IMR-90 (cell line): ENCODE results near the gene RETN. TPM values are rescaled to one million over a fixed set of nuclear protein-coding genes. Genes with fewer than 3 reads are reported as not detected.

ENCODE experiments used
- ATAC-seq: fragments of 200-7000 bp; cut with Tn5 transposase; 2 replicates; pipeline ENCODE4 v1.9.1; 2020; ENCODE audit warnings: low read depth, mild to moderate bottlenecking, moderate library complexity
- BruUV-seq: library from RNA; stranded (reverse); fragments of 400-500 nt; replicated peaks from 2 replicates; lab custom pipeline; 2021; lab: Mats Ljungman, UMichigan
- CTCF ChIA-PET: fragments of 300-600 bp; formaldehyde crosslinking; extraction: SDS; loops from one replicate; lab custom pipeline; 2021; ENCODE audit warnings: antibody characterized with exemption; lab: Yijun Ruan, JAX
- POLR2A ChIA-PET: fragments of 300-600 bp; sonication (Branson Sonifier 250); formaldehyde crosslinking; loops from one replicate; lab custom pipeline; 2022; ENCODE audit warnings: antibody characterized with exemption; ENCODE audit not compliant: unreplicated experiment; lab: Charles Lee
- DNase-seq: peaks from one replicate; pipeline ENCODE4 v3.0.0; 2013
- H2AFZ ChIP-seq: replicated peaks from 2 replicates; pipeline ENCODE3; 2013; ENCODE audit warnings: low read length, mild to moderate bottlenecking; ENCODE audit not compliant: poor library complexity
- H2AK5ac ChIP-seq: 2 replicates; pipeline ENCODE4 v1.6.1; 2013; ENCODE audit warnings: low read depth, low read length, inconsistent platforms
- H2AK9ac ChIP-seq: replicated peaks from 2 replicates; pipeline ENCODE3; 2013; ENCODE audit warnings: mild to moderate bottlenecking, low read depth, low read length, moderate library complexity; ENCODE audit not compliant: poor library complexity
- H2BK120ac ChIP-seq: 2 replicates; pipeline ENCODE4 v1.6.1; 2013; ENCODE audit warnings: low read depth, low read length, inconsistent platforms
- H2BK15ac ChIP-seq: 3 replicates; pipeline ENCODE4 v1.6.1; 2013; ENCODE audit warnings: low read depth, low read length, inconsistent platforms
- H2BK20ac ChIP-seq: 2 replicates; pipeline ENCODE4 v1.6.1; 2013; ENCODE audit warnings: low read depth, mild to moderate bottlenecking, inconsistent platforms, low read length, moderate library complexity
- H2BK5ac ChIP-seq: 2 replicates; pipeline ENCODE4 v1.6.1; 2013; ENCODE audit warnings: mild to moderate bottlenecking, low read depth, low read length, inconsistent platforms; ENCODE audit not compliant: poor library complexity, severe bottlenecking
- H3K14ac ChIP-seq: replicated peaks from 2 replicates; pipeline ENCODE4 v1.6.1; 2013; ENCODE audit warnings: low read depth, low read length, inconsistent platforms
- H3K18ac ChIP-seq: 2 replicates; pipeline ENCODE4 v1.6.1; 2013; ENCODE audit warnings: low read depth, low read length, control low read depth
- H3K23ac ChIP-seq: 2 replicates; pipeline ENCODE4 v1.6.1; 2013; ENCODE audit warnings: low read depth, low read length, inconsistent platforms
- H3K27ac ChIP-seq: 2 replicates; pipeline ENCODE4 v1.5.1; 2013; ENCODE audit warnings: mild to moderate bottlenecking, control low read depth, low read length; ENCODE audit not compliant: insufficient read depth
- H3K27me3 ChIP-seq: 2 replicates; pipeline ENCODE4 v1.6.1; 2013; ENCODE audit warnings: low read length; ENCODE audit not compliant: control insufficient read depth, insufficient read depth
- H3K36me3 ChIP-seq: 2 replicates; pipeline ENCODE4 v1.6.1; 2013; ENCODE audit warnings: low read length, mixed read lengths; ENCODE audit not compliant: control insufficient read depth, insufficient read depth
- H3K4ac ChIP-seq: 2 replicates; pipeline ENCODE4 v1.6.1; 2013; ENCODE audit warnings: low read depth, low read length, inconsistent platforms
- H3K4me1 ChIP-seq: 2 replicates; pipeline ENCODE4 v1.6.1; 2013; ENCODE audit warnings: low read length, mixed read lengths; ENCODE audit not compliant: control insufficient read depth, insufficient read depth
- H3K4me2 ChIP-seq: 2 replicates; pipeline ENCODE4 v1.6.1; 2013; ENCODE audit warnings: low read depth, mild to moderate bottlenecking, control low read depth, low read length, moderate library complexity
- H3K4me3 ChIP-seq: 2 replicates; pipeline ENCODE4 v1.5.1; 2013; ENCODE audit warnings: low read depth, mild to moderate bottlenecking, control low read depth, low read length, moderate library complexity; ENCODE audit not compliant: insufficient read depth
- H3K56ac ChIP-seq: 2 replicates; pipeline ENCODE4 v1.6.1; 2013; ENCODE audit warnings: low read length, inconsistent platforms; ENCODE audit not compliant: insufficient read depth; ENCODE audit errors: extremely low read depth
- H3K79me1 ChIP-seq, 2 experiments: 2 replicates each; pipeline ENCODE4 v1.6.1; 2013; ENCODE audit warnings: low read length in 2 of 2, inconsistent platforms in 1 of 2, low read depth in 1 of 2
- H3K9ac ChIP-seq: 2 replicates; pipeline ENCODE4 v1.6.1; 2013; ENCODE audit warnings: low read depth, low read length, control low read depth
- H3K9me1 ChIP-seq: 2 replicates; pipeline ENCODE4 v1.6.1; 2013; ENCODE audit warnings: low read length, inconsistent platforms; ENCODE audit not compliant: insufficient read depth
- H3K9me3 ChIP-seq: 2 replicates; pipeline ENCODE4 v1.6.1; 2013; ENCODE audit warnings: low read length; ENCODE audit not compliant: control insufficient read depth, insufficient read depth
- H4K20me1 ChIP-seq: 2 replicates; pipeline ENCODE4 v1.6.1; 2013; ENCODE audit warnings: low read length, inconsistent platforms; ENCODE audit not compliant: insufficient read depth
- H4K5ac ChIP-seq: 2 replicates; pipeline ENCODE4 v1.6.1; 2013; ENCODE audit warnings: mild to moderate bottlenecking, low read depth, low read length, control low read depth
- H4K8ac ChIP-seq, 2 experiments: 2 replicates each; pipeline ENCODE4 v1.6.1; 2013; ENCODE audit warnings: low read depth in 2 of 2, low read length in 2 of 2, control low read depth in 1 of 2, inconsistent platforms in 1 of 2
- H4K91ac ChIP-seq: 2 replicates; pipeline ENCODE4 v1.6.1; 2013; ENCODE audit warnings: low read depth, low read length, inconsistent platforms; ENCODE audit not compliant: insufficient read depth
- BHLHE40 ChIP-seq: fragments of 150-350 bp; IDR thresholded peaks from 2 replicates; pipeline ENCODE4 v1.6.1; 2016; ENCODE audit warnings: mild to moderate bottlenecking, low read depth, low read length
- CEBPB ChIP-seq: IDR thresholded peaks from 2 replicates; pipeline ENCODE4 v1.6.1; 2012; ENCODE audit warnings: low read depth, low read length, improper control_type of control experiment
- CTCF ChIP-seq: conservative IDR thresholded peaks from 2 replicates; pipeline ENCODE4 v1.5.1; 2012; ENCODE audit warnings: mild to moderate bottlenecking, low read depth, low read length, improper control_type of control experiment
- ELK1 ChIP-seq: fragments of 150-350 bp; IDR thresholded peaks from 2 replicates; pipeline ENCODE4 v1.6.1; 2016; ENCODE audit warnings: low read depth, mild to moderate bottlenecking, low read length, moderate library complexity, borderline replicate concordance
- FOS ChIP-seq: fragments of 150-350 bp; IDR thresholded peaks from 2 replicates; pipeline ENCODE4 v1.6.1; 2016; ENCODE audit warnings: low read depth, low read length
- MAFK ChIP-seq: IDR thresholded peaks from 2 replicates; pipeline ENCODE4 v1.6.1; 2012; ENCODE audit warnings: low read depth, low read length, improper control_type of control experiment
- MAZ ChIP-seq: IDR thresholded peaks from 2 replicates; pipeline ENCODE4 v1.6.1; 2012; ENCODE audit warnings: low read depth, mild to moderate bottlenecking, low read length, improper control_type of control experiment, moderate library complexity, borderline replicate concordance
- MXI1 ChIP-seq: IDR thresholded peaks from 2 replicates; pipeline ENCODE4 v1.6.1; 2012; ENCODE audit warnings: low read depth, mild to moderate bottlenecking, low read length, moderate library complexity, borderline replicate concordance
- NFE2L2 ChIP-seq: fragments of 150-350 bp; IDR thresholded peaks from 2 replicates; pipeline ENCODE4 v1.6.1; 2016; ENCODE audit warnings: low read depth, mild to moderate bottlenecking, low read length
- POLR2A ChIP-seq: IDR thresholded peaks from 2 replicates; pipeline ENCODE4 v1.6.1; 2012; ENCODE audit warnings: mild to moderate bottlenecking, low read depth, low read length
- RAD21 ChIP-seq: IDR thresholded peaks from 2 replicates; pipeline ENCODE4 v1.6.1; 2012; ENCODE audit warnings: low read length, improper control_type of control experiment
- RCOR1 ChIP-seq: IDR thresholded peaks from 2 replicates; pipeline ENCODE4 v1.6.1; 2012; ENCODE audit warnings: mild to moderate bottlenecking, low read length, improper control_type of control experiment; ENCODE audit not compliant: insufficient replicate concordance
- RFX5 ChIP-seq: IDR thresholded peaks from 2 replicates; pipeline ENCODE4 v1.8.0; 2012; ENCODE audit warnings: low read depth, mild to moderate bottlenecking, low read length, moderate library complexity
- SMC3 ChIP-seq: fragments of 150-350 bp; IDR thresholded peaks from 2 replicates; pipeline ENCODE4 v1.6.1; 2016; ENCODE audit warnings: low read depth, mild to moderate bottlenecking, antibody characterized with exemption, low read length, moderate library complexity
- USF2 ChIP-seq: fragments of 150-350 bp; IDR thresholded peaks from 2 replicates; pipeline ENCODE4 v1.6.1; 2017; ENCODE audit warnings: mild to moderate bottlenecking, antibody characterized with exemption, low read length, low read depth
- WGBS, 2 experiments: methylation state at CpG; one replicate each; pipeline versions ENCODE4 v1.1.5 to v1.1.7; 2013; ENCODE audit warnings: missing lambda C conversion rate in 2 of 2; ENCODE audit not compliant: insufficient read length in 1 of 2; ENCODE audit errors: extremely low coverage in 2 of 2; 5-methylcytosine and 5-hydroxymethylcytosine counted together
- dilution Hi-C: fragments of 300-500 bp; cut with HindIII; formaldehyde crosslinking; loops from one replicate; pipeline ENCODE4 v1.14.3; 2018; ENCODE audit warnings: low sequenced_read_pairs; ENCODE audit not compliant: unreplicated experiment
- in situ Hi-C: fragments of 300-500 bp; cut with MboI; formaldehyde crosslinking; loops from 3 replicates; pipeline ENCODE4 v1.14.3; 2019; ENCODE audit warnings: low sequenced_read_pairs, inconsistent platforms, mixed read lengths
- intact Hi-C: fragments of 100-400 bp; cut with micrococcal nuclease; formaldehyde crosslinking; loops from 2 replicates; pipeline ENCODE4 v1.10.0; 2022
- polyA plus RNA-seq, 3 experiments: library from polyadenylated mRNA; depleted of rRNA; stranded (reverse); fragments of >200 nt; gene quantifications; 2 replicates each; pipeline ENCODE4 v1.2.3, GENCODE V29; 2012; ENCODE audit warnings: low replicate concordance in 1 of 3
- total RNA-seq: library from RNA; depleted of rRNA; stranded (reverse); fragments of >200 nt; gene quantifications from 2 replicates; pipeline ENCODE4 v1.2.3, GENCODE V29; 2012

The RETN gene
- total and polyA plus RNA-seq, 2 of the 4 experiments (the other 2 are of a cell fraction), result not detected

DNA sequence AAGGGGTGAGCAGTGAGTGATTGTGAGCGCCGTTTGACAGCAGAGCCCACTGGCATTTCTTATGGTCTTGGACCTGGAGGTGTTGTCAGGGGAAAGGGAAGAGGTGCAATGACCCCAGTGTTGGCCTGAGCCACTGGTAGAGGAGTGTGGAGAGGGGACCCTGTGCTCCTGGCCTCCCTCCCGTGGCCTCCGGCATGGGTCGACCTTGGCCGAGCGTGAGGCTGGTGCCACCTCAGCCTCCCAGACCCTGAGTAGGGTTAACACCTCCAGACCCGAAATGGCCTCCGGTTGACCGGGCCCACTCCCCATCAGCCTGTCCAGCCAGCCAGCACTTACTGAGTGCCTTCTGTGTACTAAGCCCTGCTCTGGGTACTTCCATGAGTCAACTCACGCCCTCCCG, 18.3 kb downstream of the RETN start:
- CTCF ChIA-PET, result no interaction called here
- no peak overlapping the region for H3K27ac ChIP-seq
- no peaks in the 10 kb centered on the region for H3K4me1 ChIP-seq
- H3K27me3 ChIP-seq, result peaks cover 3% of the 10 kb centered on the region; the same call in 1 of the 2 replicates
- no peaks in the 10 kb centered on the region for H3K9me1 ChIP-seq
- peaks cover 0 to 14% of the 10 kb centered on the region in 2 experiments; a peak in 2 of 4 replicates for H3K79me1 ChIP-seq
- H4K20me1 ChIP-seq, result peaks cover 10% of the 10 kb centered on the region
- BruUV-seq, result no TSS peak
- H3K36me3 ChIP-seq, result peaks cover 11% of the 10 kb centered on the region; the same call in 1 of the 2 replicates
- H2AK9ac ChIP-seq, result no peak overlapping the region
- no peak overlapping the region for H2BK20ac ChIP-seq
- H3K9ac ChIP-seq, result no peak overlapping the region
- no peak overlapping the region for H3K4me2 ChIP-seq
- H2BK5ac ChIP-seq, result no peak overlapping the region
- H3K23ac ChIP-seq, result no peak overlapping the region
- no peak overlapping the region for H3K4me3 ChIP-seq
- no peak for TF ChIP-seq RFX5
- no peak for TF ChIP-seq CTCF
- no peak for TF ChIP-seq USF2
- no peak for TF ChIP-seq FOS
- TF ChIP-seq ELK1, result no peak
- no peak for TF ChIP-seq NFE2L2
- TF ChIP-seq MAFK, result no peak
- TF ChIP-seq RAD21, result no peak
- no peak for TF ChIP-seq RCOR1
- TF ChIP-seq SMC3, result no peak
- TF ChIP-seq MAZ, result no peak
- no peak for TF ChIP-seq BHLHE40
- TF ChIP-seq POLR2A, result no peak
- no peak for TF ChIP-seq CEBPB
- TF ChIP-seq MXI1, result no peak
- no peak overlapping the region for H4K5ac ChIP-seq
- no peak overlapping the region for H3K18ac ChIP-seq
- dilution Hi-C loops, result no loop called here
- no peak overlapping the region for H2AFZ ChIP-seq
- no peak overlapping the region for H2BK15ac ChIP-seq
- in situ Hi-C loops, result loop anchor here (10.0 kb wide), 1 partner anchor 108 kb away; no protein-coding TSS in a partner anchor
- no peak overlapping the region for H4K91ac ChIP-seq
- 67% methylated on average over 2 of the region's 12 CpGs; no CpG with 5 or more reads in 1 of the 2 experiments for WGBS, 2 experiments
- intact Hi-C loops, result no loop called here
- POLR2A ChIA-PET, result no interaction called here
- H2BK120ac ChIP-seq, result no peak overlapping the region
- ATAC-seq, result no peak
- H4K8ac ChIP-seq, result no peak overlapping the region
- H3K14ac ChIP-seq, result no peak overlapping the region
- H2AK5ac ChIP-seq, result no peak overlapping the region
- H3K4ac ChIP-seq, result no peak overlapping the region
- no peak overlapping the region for H3K56ac ChIP-seq
- H3K9me3 ChIP-seq, result peaks cover 2% of the 10 kb centered on the region; the same call in 1 of the 2 replicates
- no peak for DNase-seq
